Measurements from ENCODE around the gene RHOC. TPM values are rescaled to one million over a fixed set of nuclear protein-coding genes. Genes with fewer than 3 reads are reported as not detected.
"Not testable (repeated sequence)": the region's sequence is repeated elsewhere in the genome, so short reads cannot be mapped to it uniquely, and the experiment has no call there.

The RHOC gene
- total RNA-seq, 6 experiments from 2014 or later: 579 to 610 (median 596) TPM

DNA sequence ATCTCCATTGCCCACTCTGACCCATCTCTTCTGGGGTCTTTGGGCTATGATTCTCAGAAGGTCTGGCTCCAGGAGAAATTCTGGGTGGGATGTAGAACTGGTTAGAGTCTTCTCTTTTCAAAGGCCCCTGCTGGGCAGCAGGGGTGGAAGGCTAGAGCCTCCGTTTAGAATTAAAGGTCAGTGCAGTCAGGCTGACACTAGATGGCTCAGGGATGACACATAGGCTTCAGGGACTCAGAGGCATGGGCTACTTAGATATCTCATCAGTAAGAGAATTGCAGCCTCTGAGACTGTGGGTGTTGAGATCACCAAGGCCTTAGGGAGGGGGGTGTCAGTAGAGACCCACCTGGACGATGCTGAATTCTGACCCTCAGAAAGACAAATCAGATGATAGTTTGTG is 20.8 kb upstream of the RHOC start:
- H3K9me3 Mint-ChIP-seq: no peaks in the 10 kb centered on the region
- TF ChIP-seq, protein P1, sequence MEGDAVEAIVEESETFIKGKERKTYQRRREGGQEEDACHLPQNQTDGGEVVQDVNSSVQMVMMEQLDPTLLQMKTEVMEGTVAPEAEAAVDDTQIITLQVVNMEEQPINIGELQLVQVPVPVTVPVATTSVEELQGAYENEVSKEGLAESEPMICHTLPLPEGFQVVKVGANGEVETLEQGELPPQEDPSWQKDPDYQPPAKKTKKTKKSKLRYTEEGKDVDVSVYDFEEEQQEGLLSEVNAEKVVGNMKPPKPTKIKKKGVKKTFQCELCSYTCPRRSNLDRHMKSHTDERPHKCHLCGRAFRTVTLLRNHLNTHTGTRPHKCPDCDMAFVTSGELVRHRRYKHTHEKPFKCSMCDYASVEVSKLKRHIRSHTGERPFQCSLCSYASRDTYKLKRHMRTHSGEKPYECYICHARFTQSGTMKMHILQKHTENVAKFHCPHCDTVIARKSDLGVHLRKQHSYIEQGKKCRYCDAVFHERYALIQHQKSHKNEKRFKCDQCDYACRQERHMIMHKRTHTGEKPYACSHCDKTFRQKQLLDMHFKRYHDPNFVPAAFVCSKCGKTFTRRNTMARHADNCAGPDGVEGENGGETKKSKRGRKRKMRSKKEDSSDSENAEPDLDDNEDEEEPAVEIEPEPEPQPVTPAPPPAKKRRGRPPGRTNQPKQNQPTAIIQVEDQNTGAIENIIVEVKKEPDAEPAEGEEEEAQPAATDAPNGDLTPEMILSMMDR (IDR thresholded peaks at IDR 0.05): peak; percentile 49; the same call in 1 of the 2 replicates
- no peak overlapping the region for H3K4me3 Mint-ChIP-seq
- peak; percentile 36 for DNase-seq
- H3K27ac Mint-ChIP-seq: no peak overlapping the region
- H3K27me3 Mint-ChIP-seq (ENCODE audit: insufficient read depth): no peaks in the 10 kb centered on the region; the same call in 1 of the 2 replicates
- H3K36me3 Mint-ChIP-seq (ENCODE audit: low read depth): no peaks in the 10 kb centered on the region
- H3K4me1 Mint-ChIP-seq (ENCODE audit: low read depth): peaks cover 52% of the 10 kb centered on the region

DNA sequence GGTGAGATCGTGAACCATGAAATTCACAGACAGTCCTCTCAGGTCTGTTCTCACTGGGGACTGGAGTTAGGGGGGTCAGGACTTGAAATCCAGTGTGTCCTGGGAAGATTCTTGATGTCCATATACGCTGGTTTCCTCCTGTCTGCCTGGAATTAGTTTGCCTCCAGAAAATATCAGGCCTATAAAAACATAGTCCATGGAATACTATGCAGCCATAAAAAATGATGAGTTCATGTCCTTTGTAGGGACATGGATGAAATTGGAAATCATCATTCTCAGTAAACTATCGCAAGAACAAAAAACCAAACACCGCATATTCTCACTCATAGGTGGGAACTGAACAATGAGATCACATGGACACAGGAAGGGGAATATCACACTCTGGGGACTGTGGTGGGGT is 17.3 kb upstream of the RHOC start:
- H3K36me3 Mint-ChIP-seq (ENCODE audit: low read depth); H3K27me3 Mint-ChIP-seq (ENCODE audit: insufficient read depth); DNase-seq; H3K9me3 Mint-ChIP-seq; H3K4me3 Mint-ChIP-seq; H3K27ac Mint-ChIP-seq: not testable (repeated sequence)
- H3K4me1 Mint-ChIP-seq (ENCODE audit: low read depth): peaks cover 29% of the 10 kb centered on the region

DNA sequence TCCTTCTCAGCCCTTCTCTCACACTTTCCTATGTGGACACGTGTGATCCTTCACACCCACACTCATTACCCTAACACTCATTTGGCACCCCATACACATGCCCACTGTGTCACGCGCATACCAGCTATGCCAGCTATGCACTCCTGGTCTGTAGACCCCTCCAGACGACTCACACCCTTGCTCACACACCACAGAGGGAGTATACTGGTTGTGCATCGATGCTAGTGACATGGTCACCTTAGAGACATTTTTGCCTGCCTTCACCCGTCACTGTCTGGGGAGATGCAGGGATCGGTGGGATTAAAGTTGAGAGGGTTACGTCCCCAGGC is 16.5 kb upstream of the RHOC start:
- no peaks in the 10 kb centered on the region for H3K9me3 Mint-ChIP-seq
- peaks cover 28% of the 10 kb centered on the region for H3K4me1 Mint-ChIP-seq (ENCODE audit: low read depth)
- TF ChIP-seq, protein P1 (IDR thresholded peaks at IDR 0.05): no peak
- H3K27ac Mint-ChIP-seq: peak overlapping the region; percentile 84; the same call in 1 of the 2 replicates
- no peak for DNase-seq
- no peaks in the 10 kb centered on the region; the same call in 1 of the 2 replicates for H3K27me3 Mint-ChIP-seq (ENCODE audit: insufficient read depth)
- no peaks in the 10 kb centered on the region for H3K36me3 Mint-ChIP-seq (ENCODE audit: low read depth)
- H3K4me3 Mint-ChIP-seq: no peak overlapping the region

DNA sequence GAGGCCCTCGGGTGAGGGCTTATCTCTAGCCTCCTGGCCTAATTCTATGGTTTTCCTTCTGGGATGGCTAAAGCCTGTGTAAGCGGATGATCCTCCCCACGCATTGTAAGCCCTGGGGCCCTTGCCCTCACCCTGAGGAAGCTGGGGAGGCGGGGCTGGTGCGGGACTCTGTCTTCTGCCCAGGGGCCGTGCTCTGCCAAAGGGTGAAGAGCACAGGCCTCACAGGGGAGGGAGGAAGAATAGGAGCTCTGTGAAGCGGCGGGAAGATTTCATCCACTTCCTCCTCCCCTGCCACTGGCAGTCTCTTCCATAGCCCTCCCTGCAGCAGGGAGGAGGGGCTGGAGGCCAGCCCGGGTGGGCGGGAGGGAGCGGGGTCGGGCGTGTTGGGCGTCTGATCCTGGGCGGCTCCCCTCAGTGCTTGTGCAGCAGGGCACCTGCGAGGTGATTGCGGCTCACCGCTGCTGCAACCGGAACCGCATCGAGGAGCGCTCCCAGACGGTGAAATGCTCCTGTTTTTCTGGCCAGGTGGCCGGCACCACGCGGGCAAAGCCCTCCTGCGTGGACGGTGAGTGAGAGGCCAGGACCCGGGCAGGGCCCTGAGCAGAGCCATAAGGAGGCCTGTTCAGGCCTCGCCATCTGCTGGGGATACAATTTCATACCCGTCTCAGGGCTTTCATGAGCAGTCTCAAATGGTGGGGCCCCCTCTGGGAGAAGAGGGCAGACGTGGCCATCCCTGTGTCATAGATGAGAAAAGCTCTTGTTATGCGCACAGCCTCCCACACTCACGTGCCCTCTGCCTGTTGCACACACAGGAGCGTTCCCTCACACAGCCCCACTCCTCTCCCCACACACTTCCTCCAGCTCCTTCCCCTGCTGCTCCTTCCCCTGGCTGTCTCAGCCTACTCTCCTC is 15.9 kb upstream of the RHOC start:
- Mint-ChIP-seq H3K4me1 (ENCODE audit: low read depth) (peaks cover 27% of the 10 kb centered on the region), H3K36me3 (ENCODE audit: low read depth) (no peaks in the 10 kb centered on the region), H3K27me3 (ENCODE audit: insufficient read depth) (no peaks in the 10 kb centered on the region; the same call in 1 of the 2 replicates), H3K9me3 (no peaks in the 10 kb centered on the region), H3K4me3 (peak overlapping the region; percentile 51), H3K27ac (peak overlapping the region; percentile 84)
- DNase-seq: peak; percentile 40
- TF ChIP-seq, protein P1 (IDR thresholded peaks at IDR 0.05): peak; percentile 24; the same call in 1 of the 2 replicates

DNA sequence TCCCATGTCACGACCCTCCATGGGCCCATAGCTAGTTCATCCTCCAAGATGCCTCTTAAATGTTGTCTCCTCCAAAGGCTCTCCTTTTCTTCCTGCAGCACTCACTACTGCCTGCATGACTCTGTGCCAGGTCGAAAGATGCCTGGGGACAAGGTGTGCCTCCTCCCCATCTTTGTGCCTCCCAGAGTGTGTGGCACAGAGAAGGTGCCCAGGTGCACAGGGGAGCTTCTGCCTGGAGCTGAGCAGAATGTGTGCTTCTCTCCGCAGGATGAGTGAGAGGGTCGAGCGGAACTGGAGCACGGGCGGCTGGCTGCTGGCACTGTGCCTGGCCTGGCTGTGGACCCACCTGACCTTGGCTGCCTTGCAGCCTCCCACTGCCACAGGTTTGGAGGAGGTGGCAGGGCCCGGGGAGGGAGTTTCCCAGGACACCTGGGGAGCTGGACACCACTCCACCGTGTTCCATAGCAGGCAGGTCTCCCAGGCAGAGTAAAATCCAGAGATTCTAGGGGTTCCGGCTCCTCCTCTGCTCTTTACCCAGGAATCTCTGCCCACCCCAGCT is 15.1 kb upstream of the RHOC start:
- Mint-ChIP-seq H3K27ac (peak overlapping the region; percentile 84; the same call in 1 of the 2 replicates), H3K36me3 (ENCODE audit: low read depth) (no peaks in the 10 kb centered on the region), H3K27me3 (ENCODE audit: insufficient read depth) (no peaks in the 10 kb centered on the region; the same call in 1 of the 2 replicates), H3K9me3 (no peaks in the 10 kb centered on the region), H3K4me3 (no peak overlapping the region), H3K4me1 (ENCODE audit: low read depth) (peaks cover 20% of the 10 kb centered on the region)
- TF ChIP-seq, protein P1 (IDR thresholded peaks at IDR 0.05): no peak
- DNase-seq: no peak

DNA sequence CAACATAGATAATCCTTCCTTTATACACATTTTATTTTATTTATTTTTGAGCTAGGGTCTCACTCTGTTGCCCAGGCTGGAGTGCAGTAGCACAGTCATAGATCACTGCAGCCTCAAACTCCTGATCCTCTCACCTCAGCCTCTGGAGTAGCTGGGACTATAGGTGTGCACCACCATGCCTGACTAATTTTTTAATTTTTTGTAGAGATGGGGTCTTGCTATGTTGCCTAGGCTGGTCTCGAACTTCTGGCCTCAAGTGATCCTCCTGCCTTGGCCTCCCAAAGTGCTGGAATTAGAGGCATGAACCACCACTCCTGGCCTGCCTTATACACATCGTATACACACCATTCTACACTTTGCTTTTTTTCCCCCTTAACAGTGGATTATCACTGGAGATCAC is 14.4 kb upstream of the RHOC start:
- H3K4me1 Mint-ChIP-seq (ENCODE audit: low read depth): peaks cover 27% of the 10 kb centered on the region
- not testable (repeated sequence) for H3K9me3 Mint-ChIP-seq; H3K36me3 Mint-ChIP-seq (ENCODE audit: low read depth); H3K4me3 Mint-ChIP-seq; H3K27ac Mint-ChIP-seq; H3K27me3 Mint-ChIP-seq (ENCODE audit: insufficient read depth); DNase-seq
